Measurements from ENCODE around the gene ACER1.

- TF ChIP-seq CTCF (IDR thresholded peaks at IDR 0.05) (no peak), POLR2A (IDR thresholded peaks at IDR 0.05) (no peak)
Observed at GRCh38 chr19:6270822-6271221, 62.6 kb downstream of the ACER1 start.
